GM20431 (cell line): ENCODE measurements around the gene USP31.
"Not testable (repeated sequence)": the region's sequence is repeated elsewhere in the genome, so short reads cannot be mapped to it uniquely, and the experiment has no call there.

Experiments
- in situ Hi-C: fragments of 300-500 bp; cut with MseI, MboI; formaldehyde crosslinking; loops from one replicate; pipeline ENCODE4 v1.15.0; 2020; ENCODE audit warnings: low sequenced_read_pairs; ENCODE audit not compliant: unreplicated experiment

Gene USP31

DNA sequence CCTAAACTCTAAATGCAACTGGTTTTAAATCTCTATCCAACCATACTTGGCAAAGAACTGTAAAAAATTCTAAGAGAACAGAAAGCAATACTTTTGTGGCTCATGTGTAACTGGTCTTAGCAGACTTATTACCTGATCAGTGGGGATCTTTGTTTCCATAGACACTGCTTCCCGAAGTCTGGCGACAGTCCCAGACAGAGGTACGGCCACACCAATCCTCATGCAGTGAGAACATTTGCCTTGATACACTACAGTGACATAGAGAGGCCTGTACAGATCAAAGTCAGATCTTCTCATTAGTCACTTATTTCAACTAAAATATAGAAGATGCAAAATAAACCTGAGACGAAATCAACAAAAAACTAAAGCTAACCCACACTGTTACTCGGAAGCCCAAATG is 43.9 kb downstream of the USP31 start:
- in situ Hi-C loops: no loop called here

DNA sequence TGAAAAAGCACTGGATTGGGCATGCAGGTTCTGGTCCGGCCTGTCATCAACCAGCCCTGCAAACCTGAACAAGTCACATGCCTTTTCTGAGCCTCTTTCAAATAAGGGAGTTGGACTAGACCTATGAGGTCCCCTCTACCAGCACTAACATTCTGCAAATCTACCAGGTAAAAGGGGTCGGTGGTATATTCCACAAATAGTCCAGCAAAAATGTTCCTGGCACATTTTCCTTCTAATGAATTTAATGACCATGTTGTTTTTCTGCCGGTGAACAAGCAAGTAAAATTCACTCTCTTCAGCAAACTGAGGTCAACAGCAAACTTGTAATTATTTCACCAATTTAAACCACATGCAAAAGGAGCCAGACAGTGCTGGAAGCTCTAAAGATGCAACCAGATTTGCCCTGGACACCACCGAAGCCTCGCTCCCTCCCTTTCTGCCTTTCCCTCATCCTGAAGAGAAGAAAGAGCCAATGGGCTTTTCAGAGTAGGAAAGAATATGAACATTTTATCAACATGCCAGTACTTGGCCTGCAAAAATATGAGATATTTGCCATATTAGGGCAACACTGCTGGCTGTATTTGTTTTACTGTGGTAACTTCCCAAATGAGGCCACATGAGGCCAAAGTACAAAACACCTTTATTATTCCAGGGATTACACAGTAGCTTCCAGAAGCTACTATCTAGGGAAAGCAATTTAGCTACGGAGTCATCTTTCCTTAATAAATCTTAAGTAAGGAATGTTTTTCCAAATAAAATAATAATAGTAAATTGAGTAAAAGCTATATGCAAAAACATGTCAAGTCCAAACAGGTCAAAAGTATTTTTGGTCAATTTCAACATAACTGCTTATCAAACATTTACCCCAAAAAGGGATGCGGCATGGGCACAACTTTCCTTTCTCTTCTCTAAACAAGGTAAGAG is 45.0 kb downstream of the USP31 start:
- in situ Hi-C loops: no loop called here

DNA sequence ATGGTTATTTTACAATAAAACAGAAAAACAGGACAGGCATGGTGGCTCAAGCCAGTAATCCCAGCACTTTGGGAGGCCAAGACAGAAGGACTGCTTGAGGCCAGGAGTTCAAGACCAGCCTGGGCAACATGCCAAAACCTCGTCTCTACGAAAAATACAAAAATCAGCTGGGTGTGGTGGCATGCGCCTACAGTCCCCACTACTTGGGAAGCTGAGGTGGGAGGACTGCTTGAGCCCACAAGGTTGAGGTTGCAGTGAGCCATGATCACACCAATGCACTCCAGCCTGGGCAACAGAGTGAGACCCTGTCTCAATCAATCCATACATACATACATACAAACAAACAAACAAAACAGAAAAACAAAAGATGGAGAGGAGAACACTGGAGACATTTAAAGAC is 45.6 kb downstream of the USP31 start:
- in situ Hi-C loops: no loop called here

DNA sequence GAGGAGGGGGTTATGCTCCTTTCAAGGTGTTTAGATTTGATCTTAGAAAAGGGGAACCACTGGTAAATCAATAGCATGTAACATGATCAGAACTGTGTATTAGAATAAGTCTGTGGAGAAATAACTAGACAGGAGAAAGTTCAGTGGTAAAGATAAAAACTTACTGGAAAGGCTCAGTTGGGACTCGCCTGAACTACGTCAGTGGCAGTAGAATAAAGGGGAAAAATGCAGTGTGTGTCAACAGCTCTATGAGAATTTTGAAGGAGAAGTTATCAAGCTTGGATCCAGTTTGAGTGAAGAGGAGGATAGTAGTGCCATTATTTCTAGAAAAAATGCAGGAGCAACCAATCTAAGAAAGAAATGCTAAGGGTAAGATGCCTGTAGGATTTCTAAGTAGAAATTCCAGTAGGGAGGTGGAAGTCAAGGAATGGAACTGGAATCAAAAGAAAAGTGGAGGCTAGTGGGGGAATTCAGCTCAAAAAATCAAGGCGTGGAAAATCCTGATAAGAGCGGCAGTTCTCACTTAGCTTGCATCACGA is 48.2 kb downstream of the USP31 start:
- in situ Hi-C loops: no loop called here

DNA sequence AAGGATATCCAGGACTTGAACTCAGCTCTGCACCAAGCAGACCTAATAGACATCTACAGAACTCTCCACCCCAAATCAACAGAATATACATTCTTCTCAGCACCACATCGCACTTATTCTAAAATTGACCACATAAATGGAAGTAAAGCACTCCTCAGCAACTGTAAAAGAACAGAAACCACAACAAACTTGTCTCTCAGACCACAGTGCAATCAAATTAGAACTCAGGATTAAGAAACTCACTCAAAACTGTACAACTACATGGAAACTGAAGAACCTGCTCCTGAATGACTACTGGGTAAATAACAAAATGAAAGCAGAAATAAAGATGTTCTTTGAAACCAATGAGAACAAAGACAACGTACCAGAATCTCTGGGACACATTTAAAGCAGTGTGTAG is 52.8 kb downstream of the USP31 start:
- in situ Hi-C loops: not testable (repeated sequence)

DNA sequence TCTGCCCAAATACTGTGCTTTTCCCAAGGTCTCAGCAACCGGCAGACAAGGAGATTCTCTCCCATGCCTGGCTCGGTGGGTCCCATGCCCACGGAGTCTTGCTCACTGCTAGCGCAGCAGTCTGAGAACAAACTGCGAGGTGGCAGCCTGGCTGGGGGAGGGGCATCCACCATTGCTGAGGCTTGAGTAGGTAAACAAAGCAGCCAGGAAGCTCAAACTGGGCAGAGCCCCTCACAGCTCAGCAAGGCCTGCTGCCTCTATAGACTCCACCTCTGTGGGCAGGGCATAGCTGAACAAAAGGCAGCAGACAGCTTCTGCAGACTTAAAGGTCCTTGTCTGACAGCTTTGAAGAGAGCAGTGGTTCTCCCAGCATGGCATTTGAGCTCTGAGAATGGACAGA is 55.1 kb downstream of the USP31 start:
- in situ Hi-C loops: not testable (repeated sequence)

DNA sequence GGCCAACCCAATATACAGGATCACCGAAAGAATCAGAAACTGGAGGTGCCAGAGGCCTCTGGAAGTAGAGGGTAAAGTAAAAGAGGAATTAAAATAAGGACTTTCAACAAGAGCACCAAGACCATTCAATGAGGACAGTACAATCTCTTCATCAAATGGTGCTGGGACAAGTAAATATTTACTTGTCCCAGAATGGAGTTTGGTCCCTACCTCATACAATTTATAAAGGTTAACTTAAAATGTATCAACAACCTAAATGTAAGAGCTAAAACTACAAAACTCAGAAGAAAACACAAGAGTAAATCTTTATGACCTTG is 56.5 kb downstream of the USP31 start:
- in situ Hi-C loops: no loop called here

DNA sequence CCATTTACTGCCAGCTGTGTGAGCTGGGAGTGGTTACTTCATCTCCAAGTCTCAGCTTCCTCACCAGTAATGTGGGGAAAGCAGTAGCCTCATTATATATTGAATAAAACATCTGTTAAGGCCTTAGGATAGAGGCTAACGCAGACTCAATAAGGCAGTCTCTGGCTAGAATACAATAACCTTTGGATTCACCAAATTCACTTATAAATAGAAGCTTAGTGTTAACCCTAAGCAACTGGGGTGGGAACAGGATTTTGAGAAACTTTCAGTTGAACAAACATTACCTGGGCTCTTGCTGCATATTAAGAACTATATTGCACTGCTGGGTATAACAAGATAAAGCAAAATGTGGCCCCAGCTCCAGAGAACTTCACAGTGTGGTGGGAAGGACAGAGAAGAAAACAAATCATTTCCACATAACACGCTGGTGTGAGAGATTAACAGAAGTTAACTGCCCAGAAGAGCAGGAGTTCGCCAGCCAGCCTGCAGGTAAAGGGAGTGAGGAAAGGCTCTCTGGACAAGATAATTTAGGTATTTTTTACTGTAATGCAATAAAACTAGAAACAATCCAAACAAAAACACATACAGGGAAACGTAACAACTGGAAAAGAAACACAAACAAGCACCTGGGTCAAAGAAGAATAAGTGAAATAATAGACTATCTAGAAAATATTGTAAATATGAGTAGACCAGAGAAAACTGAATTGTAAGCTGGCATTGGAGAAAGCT is 57.0 kb downstream of the USP31 start:
- in situ Hi-C loops: no loop called here

DNA sequence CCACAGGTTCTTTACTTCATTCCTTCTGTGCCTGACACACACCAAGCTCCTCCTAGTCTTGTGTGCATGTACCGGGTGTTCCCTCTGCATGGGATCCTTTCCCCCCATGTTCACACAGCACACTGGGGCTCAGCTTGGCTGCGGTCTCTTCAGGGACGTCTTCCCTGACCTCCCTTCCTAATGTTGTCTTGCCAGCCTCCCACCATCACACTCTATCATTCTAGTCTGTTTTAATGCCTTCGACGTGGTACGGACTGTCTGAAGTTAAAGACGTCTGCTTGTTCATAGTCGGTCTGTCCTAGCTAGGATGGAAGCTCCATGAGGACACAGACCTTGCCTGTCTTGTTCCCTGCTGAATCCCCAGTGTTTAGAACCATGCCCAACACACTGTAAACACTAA is 60.1 kb downstream of the USP31 start:
- in situ Hi-C loops: no loop called here

DNA sequence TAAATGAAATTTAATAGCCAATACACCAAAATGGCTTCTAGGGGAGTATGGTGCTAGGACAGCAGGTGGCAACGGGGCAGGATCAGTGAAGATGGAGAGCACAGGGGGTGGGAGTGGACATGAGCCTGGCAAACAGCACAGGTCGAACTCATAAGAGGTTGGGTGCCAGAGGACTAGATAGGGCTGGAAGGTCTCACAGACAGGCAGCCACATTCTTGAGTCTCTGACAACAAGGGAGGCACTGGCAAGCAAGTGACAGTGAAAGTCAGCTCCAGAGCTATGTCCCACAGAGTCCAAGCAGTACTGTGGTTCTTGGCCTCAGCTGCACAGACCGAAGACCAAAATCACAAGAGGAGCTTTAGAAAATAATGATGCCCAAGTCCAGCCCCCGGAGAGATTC is 61.2 kb downstream of the USP31 start:
- in situ Hi-C loops: no loop called here

DNA sequence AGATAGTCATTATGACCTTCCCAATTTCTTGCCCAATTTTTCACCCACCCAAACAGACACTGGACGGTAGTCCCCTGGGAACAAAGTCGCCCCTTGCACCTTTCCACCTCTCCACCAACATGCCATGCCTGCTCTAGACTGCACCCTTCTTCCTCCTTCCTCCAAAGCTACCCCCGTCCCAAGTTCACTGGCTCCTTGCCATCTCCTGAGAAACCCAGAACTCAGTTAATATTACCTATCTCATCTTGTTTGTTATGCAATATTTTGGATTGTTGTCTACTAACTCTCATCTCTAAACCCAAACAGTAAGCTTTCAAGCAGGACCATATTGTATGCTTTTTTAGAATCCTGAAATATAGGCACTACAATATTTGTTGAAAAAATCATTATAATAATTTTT is 63.3 kb downstream of the USP31 start:
- in situ Hi-C loops: no loop called here

DNA sequence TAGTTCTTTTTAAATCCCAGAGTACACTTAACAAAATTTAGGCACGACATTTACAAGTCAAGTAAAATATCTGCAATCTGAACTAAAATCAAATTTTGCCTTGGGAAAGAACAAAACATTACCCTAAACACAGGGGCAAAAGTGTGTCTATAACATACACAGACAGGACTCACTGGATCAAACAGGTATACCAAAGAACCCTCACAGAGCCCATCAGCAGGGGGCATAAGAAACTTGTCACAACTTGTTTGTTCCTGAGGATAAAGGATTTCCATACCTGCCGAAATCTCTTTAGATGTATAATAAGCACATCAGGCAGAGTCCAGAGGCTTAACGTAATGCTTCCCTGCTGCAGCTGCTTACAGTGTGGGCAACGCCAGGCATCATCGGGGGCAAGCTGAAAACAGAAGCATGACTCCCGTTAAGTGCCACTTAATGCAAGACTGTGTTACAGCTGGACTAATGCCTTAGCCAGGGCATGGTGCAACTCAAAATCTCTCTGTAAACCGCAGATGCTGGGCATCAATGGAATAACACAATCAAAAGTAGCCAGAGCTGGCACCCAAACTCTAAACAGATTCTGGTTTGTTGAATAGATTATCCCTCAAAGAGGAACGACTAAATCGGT is 67.0 kb downstream of the USP31 start:
- in situ Hi-C loops: no loop called here

DNA sequence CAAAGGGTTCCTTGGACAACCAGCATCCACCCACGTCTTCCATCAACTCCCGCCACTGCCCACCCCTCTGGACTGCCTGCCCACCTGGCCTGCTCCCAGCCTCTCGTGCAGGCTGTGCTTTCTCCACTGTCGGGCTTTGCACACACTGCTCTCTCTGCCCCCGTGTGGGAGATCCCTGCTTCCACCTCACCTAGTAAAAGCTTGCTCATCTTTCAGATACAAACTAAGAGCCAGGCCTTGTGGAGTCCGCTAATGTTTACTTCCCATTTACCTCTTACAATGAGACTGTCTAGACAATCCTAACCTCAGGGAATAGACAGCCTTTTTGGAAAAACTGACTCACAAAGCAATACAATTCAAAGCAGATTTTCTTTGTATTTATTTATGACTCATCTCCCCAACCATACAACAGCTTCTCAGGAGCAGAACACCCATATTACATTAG is 67.6 kb downstream of the USP31 start:
- in situ Hi-C loops: no loop called here

DNA sequence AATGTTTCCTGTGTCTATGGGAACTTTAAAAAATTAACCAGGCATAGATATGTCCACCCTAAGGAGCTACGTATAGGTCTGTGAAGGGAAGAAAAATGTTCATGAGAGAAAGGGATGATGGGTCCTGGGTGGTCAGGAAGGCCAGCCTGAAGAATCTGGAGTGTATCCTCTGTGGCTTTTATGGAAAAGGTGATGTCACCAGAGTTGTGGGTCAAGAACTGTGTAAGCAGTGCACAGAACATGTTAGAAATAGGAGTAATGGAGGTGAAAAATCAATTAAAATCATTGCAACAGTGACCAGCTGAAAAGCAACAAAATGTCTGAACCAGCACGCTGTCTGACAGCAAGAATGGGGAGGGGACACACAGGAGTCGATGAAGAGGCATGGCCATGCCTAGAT is 68.5 kb downstream of the USP31 start:
- in situ Hi-C loops: no loop called here

DNA sequence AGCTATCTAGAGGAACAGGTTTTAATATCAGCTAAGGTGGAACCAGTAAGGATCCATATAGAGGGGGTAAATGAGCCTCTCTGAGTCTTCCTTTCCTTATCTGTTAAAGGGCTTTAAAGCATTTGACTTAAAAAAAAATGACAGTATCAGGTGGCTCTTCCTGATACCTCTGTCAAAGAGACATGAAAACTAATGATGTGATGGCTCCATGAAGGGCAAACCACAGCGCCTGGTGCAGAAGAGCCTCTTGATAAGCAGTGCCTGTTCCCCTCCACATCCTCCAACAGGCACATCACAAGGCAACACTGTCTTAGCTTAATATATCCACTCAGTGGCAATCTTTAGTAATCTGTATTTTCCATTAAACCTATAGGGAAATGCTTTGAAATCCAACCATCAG is 68.9 kb downstream of the USP31 start:
- in situ Hi-C loops: no loop called here

DNA sequence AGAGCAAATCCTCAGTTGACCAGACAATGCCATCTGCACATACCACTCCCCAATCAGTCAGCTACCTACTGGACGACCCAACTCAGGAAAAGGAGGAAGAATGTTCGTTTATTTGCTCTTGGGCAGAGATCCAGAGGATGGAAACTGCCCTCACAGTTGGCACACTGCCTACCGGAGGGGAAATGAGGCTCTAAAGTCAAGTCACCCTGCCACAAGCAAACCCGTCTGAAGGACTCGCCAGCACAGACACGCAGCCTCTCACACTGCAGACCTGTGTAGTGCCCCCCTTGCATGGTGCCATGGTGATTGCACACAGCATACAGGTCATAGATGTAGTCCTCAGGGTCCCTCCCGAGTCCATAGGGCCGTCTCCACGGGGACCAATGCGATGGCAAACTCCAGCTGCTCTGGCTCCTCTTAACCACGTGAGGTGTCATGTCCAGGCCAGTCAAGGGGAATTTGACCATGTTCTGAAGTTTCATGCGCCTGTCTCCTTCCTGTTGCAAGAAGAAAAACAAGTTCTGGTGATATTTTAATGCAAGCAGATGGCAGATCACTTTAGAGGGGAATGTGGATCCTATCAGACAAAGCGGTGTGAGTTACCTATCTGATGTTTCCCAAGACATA is 69.5 kb downstream of the USP31 start:
- in situ Hi-C loops: no loop called here

DNA sequence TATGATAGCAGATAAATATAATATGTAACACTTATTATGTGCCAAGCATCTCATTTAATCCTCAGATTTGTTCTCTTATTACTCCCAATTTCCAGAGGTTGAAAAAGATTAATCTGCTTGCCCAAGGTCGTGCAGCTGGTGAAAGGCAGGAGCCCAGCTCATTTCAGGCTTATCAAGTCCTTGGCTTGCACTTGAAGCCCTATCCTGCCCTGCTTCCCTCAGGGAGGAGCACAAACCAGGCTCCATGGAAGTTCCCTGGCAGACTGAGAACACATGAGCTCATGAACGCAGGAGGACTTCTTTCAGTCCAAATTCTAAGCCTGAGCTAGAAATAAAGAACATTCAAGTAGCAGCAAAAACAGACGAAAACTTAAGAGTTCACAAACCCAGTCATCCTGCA is 74.8 kb downstream of the USP31 start:
- in situ Hi-C loops: no loop called here

DNA sequence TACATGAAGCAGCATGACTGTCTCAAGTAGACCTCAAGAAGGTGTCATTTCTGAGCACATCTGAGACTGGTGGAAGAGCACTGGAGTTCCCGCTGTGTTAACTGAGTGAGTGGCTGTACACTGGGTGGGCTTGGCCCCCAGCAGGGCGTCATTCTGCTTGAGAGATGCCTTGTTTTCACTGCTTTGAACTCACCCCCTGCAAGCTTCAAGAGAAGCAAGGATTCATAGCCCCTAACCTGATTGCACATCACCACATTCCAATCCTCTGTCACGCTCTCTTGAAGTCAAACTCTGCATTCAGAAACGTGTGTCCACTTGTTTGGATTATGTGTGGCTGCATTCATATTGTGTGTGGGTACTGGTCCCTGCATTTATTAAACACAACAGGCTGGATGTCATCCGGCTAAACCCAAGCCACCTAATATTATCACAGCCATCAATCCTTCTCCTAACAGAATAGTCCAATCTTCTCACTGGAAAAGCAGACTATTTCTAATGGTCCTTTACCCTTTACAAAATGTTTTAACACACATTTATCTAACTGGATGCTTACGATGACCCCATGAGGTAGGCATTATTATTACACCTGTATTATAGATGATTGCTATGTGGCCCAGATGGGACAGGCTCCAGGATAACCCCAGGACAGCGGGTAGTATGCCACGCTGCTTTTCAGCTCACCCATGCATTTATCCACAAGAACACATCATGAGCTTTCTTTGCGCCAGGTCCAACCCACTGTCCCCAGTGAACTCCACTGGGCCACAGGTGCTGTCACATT is 76.3 kb downstream of the USP31 start:
- in situ Hi-C loops: no loop called here

DNA sequence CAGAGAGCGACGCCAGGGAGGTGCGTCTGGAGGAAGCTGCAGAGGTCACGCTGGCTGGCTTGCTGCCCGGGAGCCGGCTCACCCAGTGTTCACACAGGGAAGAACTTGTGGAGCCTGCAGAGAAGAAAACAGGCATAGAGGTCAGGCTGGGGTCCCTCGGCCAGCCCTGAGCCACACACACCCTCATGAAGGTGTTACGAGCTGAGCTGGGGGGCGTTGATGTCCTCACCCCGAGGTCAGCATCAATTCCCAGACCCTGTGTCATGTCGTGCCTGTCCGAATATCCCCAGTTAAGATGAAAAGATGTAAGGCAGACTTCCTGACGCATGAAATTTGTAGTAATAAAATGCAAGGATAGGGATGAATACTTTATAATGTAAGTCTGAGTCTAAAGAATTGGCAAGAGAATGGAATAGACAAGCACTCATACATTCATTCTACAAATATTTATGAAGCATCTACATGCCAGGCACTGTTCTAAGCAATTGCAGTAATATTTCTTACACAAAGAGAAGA is 77.1 kb downstream of the USP31 start:
- in situ Hi-C loops: no loop called here
